Trophoblast cell (in vitro differentiated cells and primary cell): ENCODE data around the gene TEF.

Experiments used
- DNase-seq, 2 donors: peaks; one replicate each; pipeline ENCODE4 v3.0.0-alpha.2; 2016
- H2AFZ ChIP-seq: 2 replicates; pipeline ENCODE4 v1.6.1; 2013; ENCODE audit warnings: low read length, moderate library complexity, mild to moderate bottlenecking; ENCODE audit not compliant: insufficient read depth, poor library complexity
- H2AK5ac ChIP-seq: 2 replicates; pipeline ENCODE4 v1.6.1; 2013; ENCODE audit warnings: mild to moderate bottlenecking, low read length
- H2BK120ac ChIP-seq: 2 replicates; pipeline ENCODE4 v1.6.1; 2013; ENCODE audit warnings: low read length, mild to moderate bottlenecking, moderate library complexity; ENCODE audit not compliant: insufficient read depth, poor library complexity
- H2BK12ac ChIP-seq: 2 replicates; pipeline ENCODE4 v1.6.1; 2013; ENCODE audit warnings: mild to moderate bottlenecking, low read length, moderate library complexity
- H2BK5ac ChIP-seq: 2 replicates; pipeline ENCODE4 v1.6.1; 2013; ENCODE audit warnings: low read length, low read depth, moderate library complexity, mild to moderate bottlenecking; ENCODE audit not compliant: poor library complexity
- H3K14ac ChIP-seq: 2 replicates; pipeline ENCODE4 v1.6.1; 2013; ENCODE audit warnings: mild to moderate bottlenecking, low read length
- H3K18ac ChIP-seq: 2 replicates; pipeline ENCODE4 v1.6.1; 2013; ENCODE audit warnings: mild to moderate bottlenecking, low read length
- H3K23ac ChIP-seq: 2 replicates; pipeline ENCODE4 v1.6.1; 2013; ENCODE audit warnings: low read length
- H3K27ac ChIP-seq: 2 replicates; pipeline ENCODE4 v1.5.1; 2013; ENCODE audit warnings: low read depth, mild to moderate bottlenecking, inconsistent platforms, low read length, moderate library complexity
- H3K27me3 ChIP-seq: 2 replicates; pipeline ENCODE4 v1.6.1; 2013; ENCODE audit warnings: inconsistent platforms, mild to moderate bottlenecking, low read length, moderate library complexity; ENCODE audit not compliant: insufficient read depth
- H3K36me3 ChIP-seq, 2 experiments: 1 replicate in 1 of 2; 2 replicates in 1 of 2; pipeline ENCODE4 v1.6.1; 2013; ENCODE audit warnings: low read length in 2 of 2, mild to moderate bottlenecking in 2 of 2, moderate library complexity in 1 of 2; ENCODE audit not compliant: insufficient read depth in 2 of 2, control insufficient read depth in 1 of 2
- H3K4ac ChIP-seq: 2 replicates; pipeline ENCODE4 v1.6.1; 2013; ENCODE audit warnings: low read depth, mild to moderate bottlenecking, low read length, moderate library complexity
- H3K4me1 ChIP-seq, 2 experiments: 1 replicate in 1 of 2; 2 replicates in 1 of 2; pipeline ENCODE4 v1.6.1; 2013; ENCODE audit warnings: low read length in 2 of 2, mild to moderate bottlenecking in 2 of 2, moderate library complexity in 1 of 2; ENCODE audit not compliant: insufficient read depth in 2 of 2, control insufficient read depth in 1 of 2
- H3K4me2 ChIP-seq: 2 replicates; pipeline ENCODE4 v1.6.1; 2013; ENCODE audit warnings: inconsistent platforms, mild to moderate bottlenecking, low read length, moderate library complexity
- H3K4me3 ChIP-seq: 2 replicates; pipeline ENCODE4 v1.5.1; 2013; ENCODE audit warnings: mild to moderate bottlenecking, low read depth, low read length, inconsistent platforms
- H3K79me1 ChIP-seq: one replicate; pipeline ENCODE4 v1.6.1; 2013; ENCODE audit warnings: low read length
- H3K79me2 ChIP-seq: 2 replicates; pipeline ENCODE4 v1.6.1; 2013; ENCODE audit warnings: low read length, mild to moderate bottlenecking; ENCODE audit not compliant: control insufficient read depth, insufficient read depth, poor library complexity
- H3K9ac ChIP-seq: 2 replicates; pipeline ENCODE4 v1.6.1; 2013; ENCODE audit warnings: mild to moderate bottlenecking, low read length
- H3K9me3 ChIP-seq: 2 replicates; pipeline ENCODE4 v1.6.1; 2013; ENCODE audit warnings: low read depth, mild to moderate bottlenecking, control low read depth, inconsistent platforms, low read length; ENCODE audit not compliant: insufficient read depth
- H4K12ac ChIP-seq: 2 replicates; pipeline ENCODE4 v1.6.1; 2013; ENCODE audit warnings: low read depth, mild to moderate bottlenecking, low read length, moderate library complexity
- H4K8ac ChIP-seq: 2 replicates; pipeline ENCODE4 v1.6.1; 2013; ENCODE audit warnings: low read depth, mild to moderate bottlenecking, low read length, moderate library complexity
- H4K91ac ChIP-seq: one replicate; pipeline ENCODE4 v1.6.1; 2013; ENCODE audit warnings: low read depth, mild to moderate bottlenecking, low read length, moderate library complexity
- WGBS: extraction: QIAGEN DNeasy Blood & Tissue Kit; methylation state at CpG from one replicate; pipeline ENCODE4 v1.1.7; 2013; ENCODE audit warnings: missing lambda C conversion rate; ENCODE audit not compliant: insufficient read length, insufficient coverage; ENCODE audit errors: extremely low coverage; 5-methylcytosine and 5-hydroxymethylcytosine counted together

Gene TEF

DNA sequence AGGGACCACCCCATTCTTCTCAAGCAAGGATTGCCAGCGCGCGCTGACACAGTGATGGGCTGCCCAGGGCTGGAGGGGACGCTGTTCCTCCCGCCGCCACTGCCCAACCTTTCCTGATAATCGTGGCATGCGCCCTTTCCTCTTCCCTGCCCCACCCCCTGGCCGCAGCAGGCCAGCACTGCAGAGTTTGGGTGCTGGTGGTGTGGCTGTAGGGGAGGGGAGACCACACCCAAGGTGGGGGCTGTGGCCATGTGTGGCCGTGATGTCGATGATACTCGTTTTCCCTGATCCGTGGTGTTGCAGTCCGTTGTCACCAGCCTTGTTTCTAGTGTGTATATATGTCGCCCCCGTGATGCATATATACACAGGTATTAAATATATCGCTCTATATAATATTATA lies 22.8 kb upstream of the TEF start:
- no peak overlapping the region for H3K23ac ChIP-seq
- no peak overlapping the region for H4K12ac ChIP-seq
- H2BK120ac ChIP-seq: no peak overlapping the region
- no peak overlapping the region for H2BK12ac ChIP-seq
- H2BK5ac ChIP-seq: no peak overlapping the region
- H3K27me3 ChIP-seq: no peaks in the 10 kb centered on the region
- no peak overlapping the region for H3K4ac ChIP-seq
- WGBS: no CpG with 5 or more reads among the region's 17 CpGs
- no peak overlapping the region for H4K8ac ChIP-seq
- no peak overlapping the region for H3K9ac ChIP-seq
- H3K79me1 ChIP-seq: no peaks in the 10 kb centered on the region
- H3K4me3 ChIP-seq: no peak overlapping the region
- no peaks in the 10 kb centered on the region for H3K79me2 ChIP-seq
- H4K91ac ChIP-seq: no peak overlapping the region
- H3K36me3 ChIP-seq: peaks cover 45 to 48% of the 10 kb centered on the region in 2 experiments
- no peak overlapping the region for H3K14ac ChIP-seq
- H3K18ac ChIP-seq: no peak overlapping the region
- DNase-seq: no peak
- H3K9me3 ChIP-seq: peaks cover 2% of the 10 kb centered on the region
- no peak overlapping the region for H3K27ac ChIP-seq
- H3K4me2 ChIP-seq: no peak overlapping the region
- H2AFZ ChIP-seq: no peak overlapping the region
- peaks cover 5% of the 10 kb centered on the region in 2 experiments for H3K4me1 ChIP-seq
- no peak overlapping the region for H2AK5ac ChIP-seq

DNA sequence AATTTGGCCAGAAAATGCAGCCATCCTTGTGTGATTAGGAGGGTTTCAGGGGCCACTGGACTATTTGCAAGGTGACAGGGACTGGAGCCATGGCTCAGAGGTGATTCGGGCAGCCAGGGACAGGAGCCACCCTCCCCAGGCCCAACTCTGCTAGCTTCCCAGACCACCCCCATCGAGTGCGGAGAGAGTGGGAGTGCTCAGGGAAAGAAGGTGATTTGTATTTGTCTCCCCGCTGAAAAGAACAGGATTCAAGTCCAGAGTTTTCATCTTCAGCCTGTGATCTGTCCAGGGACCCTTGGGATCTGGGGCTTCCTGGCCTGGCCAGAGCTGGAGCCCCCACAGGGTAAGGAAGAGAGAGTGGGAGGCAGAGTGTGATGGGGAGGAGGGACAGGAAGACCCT lies 22.4 kb upstream of the TEF start:
- H3K79me2 ChIP-seq: no peaks in the 10 kb centered on the region
- H3K4ac ChIP-seq: no peak overlapping the region
- H4K8ac ChIP-seq: no peak overlapping the region
- H3K4me1 ChIP-seq: peaks cover 5% of the 10 kb centered on the region in 2 experiments
- no peak overlapping the region for H2BK120ac ChIP-seq
- H3K27ac ChIP-seq: no peak overlapping the region
- H2AFZ ChIP-seq: no peak overlapping the region
- H4K91ac ChIP-seq: peak overlapping the region; percentile 41
- H3K36me3 ChIP-seq: peaks cover 41 to 43% of the 10 kb centered on the region in 2 experiments
- no peak overlapping the region for H3K14ac ChIP-seq
- no peak overlapping the region for H3K4me3 ChIP-seq
- H3K9me3 ChIP-seq: no peaks in the 10 kb centered on the region
- no peaks in the 10 kb centered on the region for H3K27me3 ChIP-seq
- no peak overlapping the region for H3K18ac ChIP-seq
- no peak overlapping the region for H2BK5ac ChIP-seq
- no peak overlapping the region for H3K23ac ChIP-seq
- no peak overlapping the region for H3K9ac ChIP-seq
- peak overlapping the region; percentile 20 for H2BK12ac ChIP-seq
- H3K4me2 ChIP-seq: no peak overlapping the region
- no peak overlapping the region for H4K12ac ChIP-seq
- no peak for DNase-seq
- H3K79me1 ChIP-seq: no peaks in the 10 kb centered on the region
- H2AK5ac ChIP-seq: peak overlapping the region; percentile 43
- no CpG with 5 or more reads among the region's 4 CpGs for WGBS

DNA sequence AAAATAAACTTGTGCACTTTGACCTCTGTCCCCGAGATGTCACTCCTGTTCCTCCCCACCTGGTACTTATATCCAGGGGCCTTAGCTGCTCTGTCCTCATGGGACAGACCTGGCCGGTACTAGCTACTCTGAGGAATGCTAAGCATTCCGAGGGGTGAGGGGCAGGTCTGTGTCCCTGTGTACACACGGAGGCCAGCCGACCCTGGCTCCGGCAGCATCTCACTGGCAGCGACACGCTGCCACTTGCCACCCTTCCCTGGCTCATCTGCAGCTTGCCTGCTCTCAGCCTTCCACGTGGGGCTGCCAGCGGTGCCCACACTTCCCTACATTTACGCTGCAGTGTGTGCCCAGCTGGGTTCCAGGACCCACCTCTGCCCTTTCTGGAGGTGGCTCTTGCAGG lies 21.6 kb upstream of the TEF start:
- H4K12ac ChIP-seq: no peak overlapping the region
- no peak overlapping the region for H3K4ac ChIP-seq
- H3K4me1 ChIP-seq: peaks cover 5% of the 10 kb centered on the region in 2 experiments
- no peaks in the 10 kb centered on the region for H3K79me2 ChIP-seq
- H4K91ac ChIP-seq: no peak overlapping the region
- WGBS: no CpG with 5 or more reads among the region's 11 CpGs
- no peaks in the 10 kb centered on the region for H3K9me3 ChIP-seq
- H4K8ac ChIP-seq: no peak overlapping the region
- no peak overlapping the region for H3K23ac ChIP-seq
- no peaks in the 10 kb centered on the region for H3K27me3 ChIP-seq
- H2AK5ac ChIP-seq: no peak overlapping the region
- no peak overlapping the region for H2BK120ac ChIP-seq
- H3K9ac ChIP-seq: no peak overlapping the region
- H3K14ac ChIP-seq: no peak overlapping the region
- H3K18ac ChIP-seq: no peak overlapping the region
- peaks cover 34 to 36% of the 10 kb centered on the region in 2 experiments for H3K36me3 ChIP-seq
- no peaks in the 10 kb centered on the region for H3K79me1 ChIP-seq
- no peak overlapping the region for H3K27ac ChIP-seq
- no peak overlapping the region for H3K4me3 ChIP-seq
- no peak for DNase-seq
- H2BK5ac ChIP-seq: no peak overlapping the region
- H2BK12ac ChIP-seq: no peak overlapping the region
- peak overlapping the region; percentile 18 for H3K4me2 ChIP-seq
- no peak overlapping the region for H2AFZ ChIP-seq

GRCh38 chr22:41361716-41362310 lies 19.9 kb upstream of the TEF start:
- Histone ChIP-seq H2AK5ac (no peak overlapping the region), H3K18ac (no peak overlapping the region), H3K36me3 (peaks cover 17 to 19% of the 10 kb centered on the region in 2 experiments), H4K12ac (no peak overlapping the region), H3K27me3 (no peaks in the 10 kb centered on the region), H4K91ac (no peak overlapping the region), H3K14ac (no peak overlapping the region), H3K27ac (no peak overlapping the region), H2AFZ (no peak overlapping the region), H3K4me1 (peaks cover 5% of the 10 kb centered on the region in 2 experiments), H3K23ac (no peak overlapping the region), H3K79me2 (no peaks in the 10 kb centered on the region), H2BK120ac (no peak overlapping the region), H3K4me2 (no peak overlapping the region), H2BK5ac (no peak overlapping the region), H2BK12ac (no peak overlapping the region), H4K8ac (no peak overlapping the region), H3K9ac (no peak overlapping the region), H3K4me3 (no peak overlapping the region), H3K9me3 (no peaks in the 10 kb centered on the region), H3K4ac (no peak overlapping the region), H3K79me1 (no peaks in the 10 kb centered on the region)
- no CpG with 5 or more reads among the region's 13 CpGs for WGBS
- DNase-seq: no peak
